ELR (cell line): Measurements from ENCODE around the gene ARF1.

Source experiments
- DNase-seq: peaks from one replicate; pipeline ENCODE4 v3.0.0-alpha.2; 2015; ENCODE audit warnings: low read depth

ARF1 gene

GRCh38 chr1:228050571-228051231 is 31.8 kb upstream of the ARF1 start:
- no peak for DNase-seq

GRCh38 chr1:228058172-228058948 is 24.1 kb upstream of the ARF1 start:
- no peak for DNase-seq

- no peak for DNase-seq
Measured at GRCh38 chr1:228058949-228059633, 23.4 kb upstream of the ARF1 start.

GRCh38 chr1:228059634-228060457 is 22.7 kb upstream of the ARF1 start:
- peak; percentile 55 for DNase-seq

GRCh38 chr1:228060458-228061190 is 21.9 kb upstream of the ARF1 start:
- DNase-seq = peak; percentile 51

GRCh38 chr1:228061411-228062084 is 21.0 kb upstream of the ARF1 start:
- no peak for DNase-seq

- DNase-seq = no peak
Measured at GRCh38 chr1:228062085-228062791, 20.3 kb upstream of the ARF1 start.

- no peak for DNase-seq
Measured at GRCh38 chr1:228062812-228063211, 19.7 kb upstream of the ARF1 start.

GRCh38 chr1:228063251-228064191 is 19.0 kb upstream of the ARF1 start:
- DNase-seq = no peak

GRCh38 chr1:228064296-228064695 is 18.2 kb upstream of the ARF1 start:
- DNase-seq = no peak

- DNase-seq = no peak
Measured at GRCh38 chr1:228064741-228065542, 17.6 kb upstream of the ARF1 start.

GRCh38 chr1:228065543-228066347 is 16.8 kb upstream of the ARF1 start:
- no peak for DNase-seq

- no peak for DNase-seq
Measured at GRCh38 chr1:228066416-228066815, 16.1 kb upstream of the ARF1 start.

- DNase-seq = no peak
Measured at GRCh38 chr1:228066891-228067654, 15.4 kb upstream of the ARF1 start.

- DNase-seq = no peak
Measured at GRCh38 chr1:228068359-228068758, 14.1 kb upstream of the ARF1 start.

- no peak for DNase-seq
Measured at GRCh38 chr1:228070173-228070572, 12.3 kb upstream of the ARF1 start.

- no peak for DNase-seq
Measured at GRCh38 chr1:228070851-228071250, 11.7 kb upstream of the ARF1 start.
